ENCODE measurements around the gene TNS3. TPM values are rescaled to one million over a fixed set of nuclear protein-coding genes. Genes with fewer than 3 reads are reported as not detected.

Gene TNS3
- polyA plus RNA-seq, 3 donors: 5.2 to 30.3 (median 7.9) TPM

DNA sequence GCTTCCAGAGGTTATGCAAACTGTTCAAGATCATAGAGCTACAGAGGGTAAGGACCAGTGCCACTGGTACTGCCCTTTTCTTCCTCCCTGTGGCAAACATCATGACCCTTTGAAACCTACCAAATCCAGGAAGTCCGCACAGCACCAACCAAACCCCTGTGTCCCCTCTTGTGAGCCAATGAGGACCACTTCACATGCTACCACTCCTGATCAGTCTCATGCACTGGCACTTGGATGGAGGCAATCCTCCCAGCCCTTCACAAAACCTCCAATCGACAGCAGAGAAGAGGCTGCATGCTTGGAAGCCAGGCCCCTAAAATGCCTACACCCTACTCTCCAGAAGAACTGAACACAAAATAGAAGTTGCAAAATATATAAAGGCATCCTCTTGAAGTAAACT, 248.0 kb downstream of the TNS3 start:
- Histone ChIP-seq H3K9ac (ENCODE audit: insufficient read depth, low read length, poor library complexity, severe bottlenecking) (no peak overlapping the region), H3K4me3 (replicated peaks in 1 of 3; ENCODE audit: low read depth in 2 of 3, low read length in 3 of 3) (no peak overlapping the region), H3K36me3 (replicated peaks in 1 of 2; ENCODE audit: control insufficient read depth in 1 of 2, insufficient read depth in 2 of 2, low read length in 2 of 2) (peaks cover 61 to 100% of the 10 kb centered on the region in 2 donors), H3K4me1 (ENCODE audit: control insufficient read depth in 1 of 2, insufficient read depth in 2 of 2, low read length in 2 of 2) (no peaks in the 10 kb centered on the region), H3K27ac (ENCODE audit: low read depth in 1 of 2, low read length in 2 of 2) (no peak overlapping the region), H3K9me3 (replicated peaks in 1 of 2; ENCODE audit: control insufficient read depth in 1 of 2, insufficient read depth in 1 of 2, low read length in 2 of 2) (no peaks in the 10 kb centered on the region), H4K20me1 (ENCODE audit: insufficient read depth, low read length) (peaks cover 37% of the 10 kb centered on the region), H3K4me2 (replicated peaks; ENCODE audit: extremely low read depth, low read length, poor library complexity, severe bottlenecking) (no peak overlapping the region), H3K27me3 (ENCODE audit: control insufficient read depth in 2 of 2, insufficient read depth in 2 of 2, low read length in 2 of 2) (no peaks in the 10 kb centered on the region), H3K79me2 (ENCODE audit: insufficient read depth, low read length) (no peaks in the 10 kb centered on the region), H2AFZ (ENCODE audit: insufficient read depth, low read depth, low read length, poor library complexity, severe bottlenecking) (no peak overlapping the region)
- Mint-ChIP-seq H3K9me3 (no peaks in the 10 kb centered on the region), H3K36me3 (peaks cover 80 to 96% of the 10 kb centered on the region in 2 donors), H3K4me3 (no peak overlapping the region), H3K27me3 (ENCODE audit: low read depth in 3 of 3) (no peaks in the 10 kb centered on the region), H3K27ac (no peak overlapping the region), H3K4me1 (no peaks in the 10 kb centered on the region)
- whole genome bisulfite sequencing (ENCODE audit: insufficient coverage): 93% methylated on average over 1 of the region's 2 CpGs
- TF ChIP-seq, protein P1, sequence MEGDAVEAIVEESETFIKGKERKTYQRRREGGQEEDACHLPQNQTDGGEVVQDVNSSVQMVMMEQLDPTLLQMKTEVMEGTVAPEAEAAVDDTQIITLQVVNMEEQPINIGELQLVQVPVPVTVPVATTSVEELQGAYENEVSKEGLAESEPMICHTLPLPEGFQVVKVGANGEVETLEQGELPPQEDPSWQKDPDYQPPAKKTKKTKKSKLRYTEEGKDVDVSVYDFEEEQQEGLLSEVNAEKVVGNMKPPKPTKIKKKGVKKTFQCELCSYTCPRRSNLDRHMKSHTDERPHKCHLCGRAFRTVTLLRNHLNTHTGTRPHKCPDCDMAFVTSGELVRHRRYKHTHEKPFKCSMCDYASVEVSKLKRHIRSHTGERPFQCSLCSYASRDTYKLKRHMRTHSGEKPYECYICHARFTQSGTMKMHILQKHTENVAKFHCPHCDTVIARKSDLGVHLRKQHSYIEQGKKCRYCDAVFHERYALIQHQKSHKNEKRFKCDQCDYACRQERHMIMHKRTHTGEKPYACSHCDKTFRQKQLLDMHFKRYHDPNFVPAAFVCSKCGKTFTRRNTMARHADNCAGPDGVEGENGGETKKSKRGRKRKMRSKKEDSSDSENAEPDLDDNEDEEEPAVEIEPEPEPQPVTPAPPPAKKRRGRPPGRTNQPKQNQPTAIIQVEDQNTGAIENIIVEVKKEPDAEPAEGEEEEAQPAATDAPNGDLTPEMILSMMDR (IDR thresholded peaks at IDR 0.05): no peak
- intact Hi-C loops (cut with micrococcal nuclease): no loop called here
- no peak for DNase-seq

DNA sequence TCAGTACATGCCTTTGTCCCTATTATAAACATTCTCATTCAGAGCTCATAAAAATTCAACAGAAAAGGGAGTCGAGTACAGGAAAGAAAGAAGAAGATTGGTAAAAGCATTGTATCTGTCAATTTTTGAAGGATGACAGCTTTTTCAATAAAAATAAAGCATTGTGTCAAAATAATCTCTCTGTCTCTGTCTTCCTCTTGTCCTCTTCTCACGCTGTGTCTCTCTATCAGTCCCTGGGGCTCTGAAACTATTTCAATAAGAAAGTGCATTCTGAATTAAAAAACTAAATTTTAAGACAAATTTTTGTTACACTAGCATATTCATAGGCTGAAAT, 248.4 kb downstream of the TNS3 start:
- H3K9ac ChIP-seq (ENCODE audit: insufficient read depth, low read length, poor library complexity, severe bottlenecking): no peak overlapping the region
- no peaks in the 10 kb centered on the region for H3K9me3 Mint-ChIP-seq
- intact Hi-C loops (cut with micrococcal nuclease): no loop called here
- peaks cover 62 to 100% of the 10 kb centered on the region in 2 donors for H3K36me3 ChIP-seq (replicated peaks in 1 of 2; ENCODE audit: control insufficient read depth in 1 of 2, insufficient read depth in 2 of 2, low read length in 2 of 2)
- no peak for DNase-seq
- H3K4me1 ChIP-seq (ENCODE audit: control insufficient read depth in 1 of 2, insufficient read depth in 2 of 2, low read length in 2 of 2): no peaks in the 10 kb centered on the region
- H3K4me1 Mint-ChIP-seq: no peaks in the 10 kb centered on the region
- peaks cover 79 to 96% of the 10 kb centered on the region in 2 donors for H3K36me3 Mint-ChIP-seq
- H3K27me3 Mint-ChIP-seq (ENCODE audit: low read depth in 3 of 3): no peaks in the 10 kb centered on the region
- WGBS (ENCODE audit: insufficient coverage): no CpG with 5 or more reads among the region's 2 CpGs
- no peaks in the 10 kb centered on the region for H3K79me2 ChIP-seq (ENCODE audit: insufficient read depth, low read length)
- no peak overlapping the region for H3K27ac Mint-ChIP-seq
- H4K20me1 ChIP-seq (ENCODE audit: insufficient read depth, low read length): peaks cover 37% of the 10 kb centered on the region
- H3K4me3 Mint-ChIP-seq: no peak overlapping the region
- TF ChIP-seq, protein P1 (IDR thresholded peaks at IDR 0.05): no peak
- no peaks in the 10 kb centered on the region for H3K27me3 ChIP-seq (ENCODE audit: control insufficient read depth in 2 of 2, insufficient read depth in 2 of 2, low read length in 2 of 2)
- no peak overlapping the region for H3K27ac ChIP-seq (ENCODE audit: low read depth in 1 of 2, low read length in 2 of 2)
- no peak overlapping the region for H3K4me2 ChIP-seq (replicated peaks; ENCODE audit: extremely low read depth, low read length, poor library complexity, severe bottlenecking)
- H3K4me3 ChIP-seq (replicated peaks in 1 of 3; ENCODE audit: low read depth in 2 of 3, low read length in 3 of 3): no peak overlapping the region
- no peaks in the 10 kb centered on the region for H3K9me3 ChIP-seq (replicated peaks in 1 of 2; ENCODE audit: control insufficient read depth in 1 of 2, insufficient read depth in 1 of 2, low read length in 2 of 2)
- H2AFZ ChIP-seq (ENCODE audit: insufficient read depth, low read depth, low read length, poor library complexity, severe bottlenecking): no peak overlapping the region

Data from CD14-positive monocyte (primary cell).